GM19043 (cell line): ENCODE results near the gene ARL9.
A peak's percentile ranks its signal among the peaks of the same experiment; 100 is the strongest.
"Not testable (repeated sequence)": the region's sequence is repeated elsewhere in the genome, so short reads cannot be mapped to it uniquely, and the experiment has no call there.

ENCODE experiments used
- ATAC-seq: cut with Tn5 transposase; IDR thresholded peaks from one replicate; pipeline ENCODE4 v1.9.1; 2021; ENCODE audit warnings: low read depth; ENCODE audit not compliant: unreplicated experiment

Gene ARL9

GRCh38 chr4:56505269-56506130 lies at the start of gene ARL9:
Gene ARL9 (plus strand): TSS chr4:56505791. CDS start chr4:56505863, 72 bp downstream.
- ATAC-seq = peak; percentile 58

- ATAC-seq = no peak
Observed at GRCh38 chr4:56460085-56460484, 45.5 kb upstream of the ARL9 start.

- no peak for ATAC-seq
Observed at GRCh38 chr4:56462157-56462556, 43.4 kb upstream of the ARL9 start.

- no peak for ATAC-seq
Observed at GRCh38 chr4:56463711-56464110, 41.9 kb upstream of the ARL9 start.

- ATAC-seq = no peak
Observed at GRCh38 chr4:56464581-56464980, 41.0 kb upstream of the ARL9 start.

GRCh38 chr4:56465599-56466295 lies 39.8 kb upstream of the ARL9 start:
- no peak for ATAC-seq

GRCh38 chr4:56466296-56466761 lies 39.3 kb upstream of the ARL9 start:
- ATAC-seq = not testable (repeated sequence)

- no peak for ATAC-seq
Observed at GRCh38 chr4:56466910-56467283, 38.7 kb upstream of the ARL9 start.

GRCh38 chr4:56467284-56468096 lies 38.1 kb upstream of the ARL9 start, which contains the start of gene SRP72:
Gene SRP72 (plus strand): TSS chr4:56467617. CDS start chr4:56467636, 19 bp downstream.
- peak; percentile 90 for ATAC-seq

GRCh38 chr4:56468097-56468422 lies 37.5 kb upstream of the ARL9 start:
- ATAC-seq = peak; percentile 39

GRCh38 chr4:56469489-56470210 lies 35.9 kb upstream of the ARL9 start:
- no peak for ATAC-seq

GRCh38 chr4:56475917-56476316 lies 29.7 kb upstream of the ARL9 start:
- peak; percentile 92 for ATAC-seq

GRCh38 chr4:56477192-56477702 lies 28.3 kb upstream of the ARL9 start:
- no peak for ATAC-seq

- no peak for ATAC-seq
Observed at GRCh38 chr4:56480691-56481090, 24.9 kb upstream of the ARL9 start.

- no peak for ATAC-seq
Observed at GRCh38 chr4:56496241-56496640, 9.3 kb upstream of the ARL9 start.

GRCh38 chr4:56511098-56511497 lies 5.5 kb downstream of the ARL9 start:
- ATAC-seq = no peak

- no peak for ATAC-seq
Observed at GRCh38 chr4:56512166-56512565, 6.6 kb downstream of the ARL9 start.

- no peak for ATAC-seq
Observed at GRCh38 chr4:56513517-56513916, 7.9 kb downstream of the ARL9 start.

- peak; percentile 98 for ATAC-seq
Observed at GRCh38 chr4:56530269-56531148, 24.9 kb downstream of the ARL9 start.
